Tongue (tissue), 2 donors: ENCODE results near the gene SYT5. TPM values are rescaled to one million over a fixed set of nuclear protein-coding genes. Genes with fewer than 3 reads are reported as not detected.
"Not testable (repeated sequence)": the region's sequence is repeated elsewhere in the genome, so short reads cannot be mapped to it uniquely, and the experiment has no call there.

Experiments used
- DNase-seq: peaks from one replicate; pipeline ENCODE4 v3.0.0-alpha.2; 2015
- total RNA-seq: library from RNA; depleted of rRNA; stranded (reverse); fragments of >200 nt; gene quantifications from one replicate; pipeline ENCODE4 v1.2.3, GENCODE V29; 2014

The SYT5 gene
- total RNA-seq, 1 donor from 2014 or later: not detected

GRCh38 chr19:55208880-55209692 is 29.0 kb upstream of the SYT5 start, which contains the start of gene PTPRH:
Gene PTPRH, minus strand, starts transcription at chr19:55209501. Its CDS starts 68 bp downstream, at chr19:55209433.
- DNase-seq: no peak

- DNase-seq: peak; percentile 50
These were observed 26.8 kb upstream of the SYT5 start for GRCh38 chr19:55206664-55207500.

- DNase-seq: not testable (repeated sequence)
These were observed 22.1 kb upstream of the SYT5 start for GRCh38 chr19:55202199-55202598.

GRCh38 chr19:55199620-55200204 is 19.6 kb upstream of the SYT5 start:
- no peak for DNase-seq

- no peak for DNase-seq
These were observed 18.6 kb upstream of the SYT5 start for GRCh38 chr19:55198651-55199050.

- no peak for DNase-seq
These were observed 17.4 kb upstream of the SYT5 start for GRCh38 chr19:55197528-55197927.

- DNase-seq: no peak
These were observed 16.7 kb upstream of the SYT5 start for GRCh38 chr19:55196803-55197202.

- DNase-seq: no peak
These were observed 13.4 kb upstream of the SYT5 start for GRCh38 chr19:55193481-55193880.

- DNase-seq: no peak
These were observed 9.3 kb upstream of the SYT5 start for GRCh38 chr19:55189403-55189835.

GRCh38 chr19:55188625-55189024 is 8.5 kb upstream of the SYT5 start:
- no peak for DNase-seq

GRCh38 chr19:55186080-55186479 is 6.0 kb upstream of the SYT5 start:
- no peak for DNase-seq

- DNase-seq: no peak
These were observed 1.7 kb upstream of the SYT5 start for GRCh38 chr19:55181740-55182139.

GRCh38 chr19:55178781-55179599 is 1.1 kb downstream of the SYT5 start:
- peak; percentile 77 for DNase-seq

- DNase-seq: no peak
These were observed 4.0 kb downstream of the SYT5 start for GRCh38 chr19:55176076-55176475.

GRCh38 chr19:55175117-55175867 is 4.8 kb downstream of the SYT5 start:
- no peak for DNase-seq

- no peak for DNase-seq
These were observed 5.5 kb downstream of the SYT5 start for GRCh38 chr19:55174425-55175116.

- no peak for DNase-seq
These were observed 6.2 kb downstream of the SYT5 start for GRCh38 chr19:55173714-55174409.

- no peak for DNase-seq
These were observed 6.8 kb downstream of the SYT5 start for GRCh38 chr19:55173186-55173713.

GRCh38 chr19:55172741-55173140 is 7.3 kb downstream of the SYT5 start:
- no peak for DNase-seq

- not testable (repeated sequence) for DNase-seq
These were observed 7.8 kb downstream of the SYT5 start for GRCh38 chr19:55172318-55172717.
